Esophagus squamous epithelium (tissue), 4 donors: ENCODE results near the gene SMIM38.

Experiments
- POLR2A ChIP-seq, 4 donors: fragments of 450-650 bp; IDR thresholded peaks; one replicate each; pipeline ENCODE4 v1.6.1; 2017; ENCODE audit warnings: antibody characterized with exemption in 4 of 4, mild to moderate bottlenecking in 4 of 4, moderate library complexity in 3 of 4
- TF ChIP-seq, protein P1 (sequence below), 6 experiments: fragments of 450-650 bp in 4 of 6; fragments of 200-600 bp in 2 of 6; sonication (generic) in 2 of 6; IDR thresholded peaks; one replicate each; pipeline ENCODE4 v1.5.1; 2016 to 2019; ENCODE audit warnings: antibody characterized with exemption in 6 of 6, mild to moderate bottlenecking in 4 of 6, moderate library complexity in 4 of 6

DNA sequence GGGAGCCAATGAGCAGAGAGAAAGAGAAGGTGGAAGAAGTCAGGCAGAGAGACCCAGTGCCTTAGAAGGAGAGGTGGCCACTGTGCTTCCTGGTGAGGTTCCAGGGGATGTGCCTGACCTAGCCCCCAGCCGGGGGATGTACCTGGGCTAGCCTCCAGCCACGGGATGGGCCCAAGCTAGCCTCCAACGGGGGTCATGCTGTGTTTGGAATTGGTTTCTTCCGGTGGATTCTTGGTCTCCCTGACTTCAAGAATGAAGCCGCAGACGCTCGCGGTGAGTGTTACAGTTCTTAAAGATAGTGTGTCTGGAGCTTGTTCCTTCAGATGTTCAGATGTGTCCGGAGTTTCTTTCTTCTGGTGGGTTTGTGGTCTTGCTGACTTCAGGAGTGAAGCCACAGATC, 6.9 kb upstream of the SMIM38 start:
- TF ChIP-seq, protein P1, sequence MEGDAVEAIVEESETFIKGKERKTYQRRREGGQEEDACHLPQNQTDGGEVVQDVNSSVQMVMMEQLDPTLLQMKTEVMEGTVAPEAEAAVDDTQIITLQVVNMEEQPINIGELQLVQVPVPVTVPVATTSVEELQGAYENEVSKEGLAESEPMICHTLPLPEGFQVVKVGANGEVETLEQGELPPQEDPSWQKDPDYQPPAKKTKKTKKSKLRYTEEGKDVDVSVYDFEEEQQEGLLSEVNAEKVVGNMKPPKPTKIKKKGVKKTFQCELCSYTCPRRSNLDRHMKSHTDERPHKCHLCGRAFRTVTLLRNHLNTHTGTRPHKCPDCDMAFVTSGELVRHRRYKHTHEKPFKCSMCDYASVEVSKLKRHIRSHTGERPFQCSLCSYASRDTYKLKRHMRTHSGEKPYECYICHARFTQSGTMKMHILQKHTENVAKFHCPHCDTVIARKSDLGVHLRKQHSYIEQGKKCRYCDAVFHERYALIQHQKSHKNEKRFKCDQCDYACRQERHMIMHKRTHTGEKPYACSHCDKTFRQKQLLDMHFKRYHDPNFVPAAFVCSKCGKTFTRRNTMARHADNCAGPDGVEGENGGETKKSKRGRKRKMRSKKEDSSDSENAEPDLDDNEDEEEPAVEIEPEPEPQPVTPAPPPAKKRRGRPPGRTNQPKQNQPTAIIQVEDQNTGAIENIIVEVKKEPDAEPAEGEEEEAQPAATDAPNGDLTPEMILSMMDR (IDR thresholded peaks at IDR 0.05) = no peak
- TF ChIP-seq POLR2A (IDR thresholded peaks at IDR 0.05) = no peak
